ENCODE data around the gene CUX1.
"Not testable (repeated sequence)": the region's sequence is repeated elsewhere in the genome, so short reads cannot be mapped to it uniquely, and the experiment has no call there.

Gene CUX1

GRCh38 chr7:101824440-101824839, 7.0 kb downstream of the CUX1 start:
- DNase-seq: no peak

GRCh38 chr7:101826081-101826835, 8.8 kb downstream of the CUX1 start:
- no peak for DNase-seq

GRCh38 chr7:101828301-101829020, 11.0 kb downstream of the CUX1 start:
- no peak for DNase-seq

GRCh38 chr7:101829374-101829773, 11.9 kb downstream of the CUX1 start:
- no peak for DNase-seq

- DNase-seq: no peak
Measured at GRCh38 chr7:101829821-101830220, 12.4 kb downstream of the CUX1 start.

- DNase-seq: not testable (repeated sequence)
Measured at GRCh38 chr7:101831396-101831795, 14.0 kb downstream of the CUX1 start.

- DNase-seq: no peak
Measured at GRCh38 chr7:101832205-101832631, 14.8 kb downstream of the CUX1 start.

- DNase-seq: no peak
Measured at GRCh38 chr7:101832685-101833375, 15.4 kb downstream of the CUX1 start.

- no peak for DNase-seq
Measured at GRCh38 chr7:101833799-101834198, 16.4 kb downstream of the CUX1 start.

GRCh38 chr7:101835136-101835535, 17.7 kb downstream of the CUX1 start:
- DNase-seq: no peak

- not testable (repeated sequence) for DNase-seq
Measured at GRCh38 chr7:101837433-101837832, 20.0 kb downstream of the CUX1 start.

- no peak for DNase-seq
Measured at GRCh38 chr7:101838837-101839483, 21.5 kb downstream of the CUX1 start.

- no peak for DNase-seq
Measured at GRCh38 chr7:101841328-101841727, 23.9 kb downstream of the CUX1 start.

GRCh38 chr7:101843293-101844271, 26.2 kb downstream of the CUX1 start:
- no peak for DNase-seq

GRCh38 chr7:101845974-101846373, 28.5 kb downstream of the CUX1 start:
- DNase-seq: no peak

GRCh38 chr7:101846800-101847538, 29.5 kb downstream of the CUX1 start:
- DNase-seq: no peak

GRCh38 chr7:101848208-101848951, 31.0 kb downstream of the CUX1 start:
- no peak for DNase-seq

- not testable (repeated sequence) for DNase-seq
Measured at GRCh38 chr7:101849314-101849713, 31.9 kb downstream of the CUX1 start.

- DNase-seq: not testable (repeated sequence)
Measured at GRCh38 chr7:101852364-101852763, 34.9 kb downstream of the CUX1 start.

- no peak for DNase-seq
Measured at GRCh38 chr7:101853684-101854083, 36.3 kb downstream of the CUX1 start.
